Measurements from ENCODE around the gene ST13.
"Not testable (repeated sequence)": the region's sequence is repeated elsewhere in the genome, so short reads cannot be mapped to it uniquely, and the experiment has no call there.

ST13 gene

GRCh38 chr22:40781749-40782148 is 74.7 kb downstream of the ST13 start:
- DNase-seq (ENCODE audit: low spot score) = not testable (repeated sequence)
